Liver (tissue), 9 donors: ENCODE data around the gene SRGAP3. TPM values are rescaled to one million over a fixed set of nuclear protein-coding genes. Genes with fewer than 3 reads are reported as not detected.

ENCODE experiments used
- DNase-seq: peaks from one replicate; pipeline ENCODE4 v3.0.0-alpha.2; 2017; ENCODE audit warnings: low spot score
- H3K27ac ChIP-seq, 2 donors: one replicate each; pipeline ENCODE4 v1.7.0; 2013; ENCODE audit warnings: inconsistent platforms in 2 of 2, low read length in 2 of 2, control low read depth in 1 of 2, low read depth in 1 of 2, mild to moderate bottlenecking in 1 of 2
- H3K27me3 ChIP-seq, 4 donors: one replicate each; pipeline versions ENCODE4 v1.6.1 to v1.7.0; 2013; ENCODE audit warnings: low read length in 3 of 4, inconsistent platforms in 1 of 4, mild to moderate bottlenecking in 1 of 4, moderate library complexity in 1 of 4; ENCODE audit not compliant: control insufficient read depth in 4 of 4, insufficient read depth in 4 of 4
- H3K36me3 ChIP-seq, 4 donors: one replicate each; pipeline versions ENCODE4 v1.6.1 to v1.7.0; 2013; ENCODE audit warnings: low read length in 3 of 4, mild to moderate bottlenecking in 3 of 4, low read depth in 1 of 4, moderate library complexity in 1 of 4; ENCODE audit not compliant: control insufficient read depth in 4 of 4, insufficient read depth in 3 of 4
- H3K4me1 ChIP-seq, 4 donors: one replicate each; pipeline versions ENCODE4 v1.6.1 to v1.7.0; 2013; ENCODE audit warnings: low read length in 3 of 4, mild to moderate bottlenecking in 3 of 4, moderate library complexity in 1 of 4; ENCODE audit not compliant: control insufficient read depth in 4 of 4, insufficient read depth in 4 of 4
- H3K4me3 ChIP-seq, 3 donors: one replicate each; pipeline versions ENCODE4 v1.6.1 to v1.7.0; 2013; ENCODE audit warnings: low read length in 3 of 3, control low read depth in 1 of 3, low read depth in 1 of 3, mild to moderate bottlenecking in 1 of 3
- H3K9ac ChIP-seq, 2 donors: one replicate each; pipeline ENCODE4 v1.7.0; 2013; ENCODE audit warnings: low read length in 2 of 2, mild to moderate bottlenecking in 2 of 2, moderate library complexity in 2 of 2, control low read depth in 1 of 2, low read depth in 1 of 2
- H3K9me3 ChIP-seq, 4 donors: one replicate each; pipeline versions ENCODE4 v1.6.1 to v1.7.0; 2013; ENCODE audit warnings: low read length in 3 of 4; ENCODE audit not compliant: control insufficient read depth in 4 of 4
- ATF3 ChIP-seq: IDR thresholded peaks from 2 replicates; pipeline ENCODE4 v1.6.1; 2016; ENCODE audit warnings: antibody characterized with exemption
- EGR1 ChIP-seq, 2 donors: IDR thresholded peaks; 2 replicates each; pipeline ENCODE4 v1.6.1; 2016 to 2018; ENCODE audit warnings: antibody characterized with exemption in 2 of 2, low read depth in 2 of 2
- FOXA1 ChIP-seq: IDR thresholded peaks from 2 replicates; pipeline ENCODE4 v1.6.1; 2016; ENCODE audit warnings: antibody characterized with exemption
- FOXA2 ChIP-seq: IDR thresholded peaks from 2 replicates; pipeline ENCODE4 v1.6.1; 2016; ENCODE audit warnings: antibody characterized with exemption
- GABPA ChIP-seq, 2 donors: IDR thresholded peaks in 1 of 2; conservative IDR thresholded peaks in 1 of 2; 2 replicates each; pipeline ENCODE4 v1.6.1; 2016; ENCODE audit warnings: antibody characterized with exemption in 2 of 2, mild to moderate bottlenecking in 1 of 2, moderate library complexity in 1 of 2
- HNF4G ChIP-seq: IDR thresholded peaks from 2 replicates; pipeline ENCODE4 v1.6.1; 2016; ENCODE audit warnings: antibody characterized with exemption
- JUND ChIP-seq, 2 donors: IDR thresholded peaks; 2 replicates each; pipeline ENCODE4 v1.6.1; 2016; ENCODE audit warnings: antibody characterized with exemption in 2 of 2
- MAX ChIP-seq: IDR thresholded peaks from 2 replicates; pipeline ENCODE4 v1.6.1; 2016; ENCODE audit warnings: antibody characterized with exemption
- RAD21 ChIP-seq, 2 donors: IDR thresholded peaks; 2 replicates each; pipeline ENCODE4 v1.6.1; 2016; ENCODE audit warnings: antibody characterized with exemption in 2 of 2, mild to moderate bottlenecking in 2 of 2
- REST ChIP-seq: IDR thresholded peaks from 2 replicates; pipeline ENCODE4 v1.6.1; 2016; ENCODE audit warnings: antibody characterized with exemption, mild to moderate bottlenecking
- RXRA ChIP-seq, 2 donors: IDR thresholded peaks; 2 replicates each; pipeline ENCODE4 v1.6.1; 2017 to 2018; ENCODE audit warnings: antibody characterized with exemption in 2 of 2, mild to moderate bottlenecking in 1 of 2
- SP1 ChIP-seq: IDR thresholded peaks from 2 replicates; pipeline ENCODE4 v1.6.1; 2018; ENCODE audit warnings: antibody characterized with exemption, mild to moderate bottlenecking
- TAF1 ChIP-seq: conservative IDR thresholded peaks from 2 replicates; pipeline ENCODE4 v1.6.1; 2016; ENCODE audit warnings: antibody characterized with exemption, mild to moderate bottlenecking
- YY1 ChIP-seq: IDR thresholded peaks from 2 replicates; pipeline ENCODE4 v1.6.1; 2016; ENCODE audit warnings: antibody characterized with exemption, mild to moderate bottlenecking
- WGBS: extraction: QIAGEN DNeasy Blood & Tissue Kit; methylation state at CpG from one replicate; pipeline ENCODE4 v1.1.7; 2013; 5-methylcytosine and 5-hydroxymethylcytosine counted together
- polyA plus RNA-seq, 2 donors: library from polyadenylated mRNA; stranded (reverse) in 1 of 2; unstranded in 1 of 2; fragments of 200-250 nt in 1 of 2; fragments of >200 nt in 1 of 2; fragmentation: Nextera tagmentation in 1 of 2; extraction: Ambion mirVana in 1 of 2; gene quantifications; one replicate each; pipeline versions ENCODE4 v1.2.1 to v1.2.3, GENCODE V29; 2013 to 2015
- total RNA-seq, 2 donors: library from RNA; depleted of rRNA; stranded (reverse); fragments of >200 nt; gene quantifications; one replicate each; pipeline ENCODE4 v1.2.3, GENCODE V29; 2014
- donor health status: healthy.
- donor health status: healthy.
- donor health status: healthy.
- donor health status: healthy.
- donor health status: healthy.

Gene SRGAP3
- total and polyA plus RNA-seq, 4 donors: 0.61 to 4.2 (median 1.6) TPM

- Histone ChIP-seq H3K36me3 (no peaks in the 10 kb centered on the region), H3K9me3 (no peaks in the 10 kb centered on the region), H3K27me3 (no peaks in the 10 kb centered on the region), H3K27ac (no peak overlapping the region), H3K9ac (no peak overlapping the region), H3K4me3 (no peak overlapping the region), H3K4me1 (peaks cover 0 to 6% (median 2%) of the 10 kb centered on the region in 4 donors)
- TF ChIP-seq MAX (no peak), SP1 (no peak), RAD21 (IDR thresholded peaks at IDR 0.05) (no peak), FOXA2 (no peak), RXRA (IDR thresholded peaks at IDR 0.05) (no peak), TAF1 (no peak), HNF4G (no peak), JUND (IDR thresholded peaks at IDR 0.05) (no peak), GABPA (IDR thresholded peaks at IDR 0.05 in 1 of 2, conservative IDR thresholded peaks at IDR 0.05 in 1 of 2) (no peak), YY1 (no peak), ATF3 (no peak), REST (no peak)
- 96% methylated on average over 1 of the region's 1 CpG for WGBS
- no peak for DNase-seq
Observed at GRCh38 chr3:8979262-8979661, 270.2 kb downstream of the SRGAP3 start.

- no peaks in the 10 kb centered on the region for H3K27me3 ChIP-seq
- H3K4me3 ChIP-seq: no peak overlapping the region
- H3K36me3 ChIP-seq: no peaks in the 10 kb centered on the region
- 87% methylated on average over 3 of the region's 3 CpGs for WGBS
- H3K9ac ChIP-seq: no peak overlapping the region
- no peaks in the 10 kb centered on the region for H3K9me3 ChIP-seq
- no peak overlapping the region for H3K27ac ChIP-seq
- DNase-seq: no peak
- TF ChIP-seq FOXA1: no peak
- TF ChIP-seq EGR1 (IDR thresholded peaks at IDR 0.05; ENCODE audit: low read depth in 2 of 2): no peak
- no peak for TF ChIP-seq MAX
- no peak for TF ChIP-seq JUND (IDR thresholded peaks at IDR 0.05)
- TF ChIP-seq ATF3: no peak
- no peak for TF ChIP-seq TAF1
- no peak for TF ChIP-seq GABPA (IDR thresholded peaks at IDR 0.05 in 1 of 2, conservative IDR thresholded peaks at IDR 0.05 in 1 of 2)
- TF ChIP-seq RAD21 (IDR thresholded peaks at IDR 0.05): no peak
- no peak for TF ChIP-seq YY1
- peaks cover 0 to 6% (median 2%) of the 10 kb centered on the region in 4 donors for H3K4me1 ChIP-seq
Observed at GRCh38 chr3:8978551-8978950, 270.9 kb downstream of the SRGAP3 start.
